ENCODE data around the gene SEL1L.

Gene SEL1L

GRCh38 chr14:81429028-81429427, 104.6 kb downstream of the SEL1L start:
- no peak for DNase-seq (ENCODE audit: low read depth)
- no peak for TF ChIP-seq CTCF (conservative IDR thresholded peaks at IDR 0.05; ENCODE audit: low read depth, low read length)
- no peak overlapping the region for H3K4me3 ChIP-seq (ENCODE audit: low read length)

GRCh38 chr14:81427348-81428058, 106.2 kb downstream of the SEL1L start:
- no peak for TF ChIP-seq CTCF (conservative IDR thresholded peaks at IDR 0.05; ENCODE audit: low read depth, low read length)
- no peak for DNase-seq (ENCODE audit: low read depth)
- H3K4me3 ChIP-seq (ENCODE audit: low read length), result no peak overlapping the region

GRCh38 chr14:81423504-81423903, 110.1 kb downstream of the SEL1L start:
- TF ChIP-seq CTCF (conservative IDR thresholded peaks at IDR 0.05; ENCODE audit: low read depth, low read length), result no peak
- no peak overlapping the region for H3K4me3 ChIP-seq (ENCODE audit: low read length)
- DNase-seq (ENCODE audit: low read depth), result no peak
